Measurements from ENCODE around the gene MEGF10.

The MEGF10 gene

GRCh38 chr5:127337876-127338275 lies 47.3 kb downstream of the MEGF10 start:
- H3K9me3 Mint-ChIP-seq, result no peaks in the 10 kb centered on the region
- peaks cover 10% of the 10 kb centered on the region for H3K4me1 Mint-ChIP-seq
- no peaks in the 10 kb centered on the region for H3K36me3 Mint-ChIP-seq (ENCODE audit: low read depth)
- H3K27me3 Mint-ChIP-seq (ENCODE audit: low read depth), result peaks cover 3% of the 10 kb centered on the region
- H3K4me3 Mint-ChIP-seq, result no peak overlapping the region
- no peak for TF ChIP-seq CTCF (IDR thresholded peaks at IDR 0.05; ENCODE audit: unreplicated experiment in 3 of 3)
- H3K27ac Mint-ChIP-seq, result no peak overlapping the region

DNA sequence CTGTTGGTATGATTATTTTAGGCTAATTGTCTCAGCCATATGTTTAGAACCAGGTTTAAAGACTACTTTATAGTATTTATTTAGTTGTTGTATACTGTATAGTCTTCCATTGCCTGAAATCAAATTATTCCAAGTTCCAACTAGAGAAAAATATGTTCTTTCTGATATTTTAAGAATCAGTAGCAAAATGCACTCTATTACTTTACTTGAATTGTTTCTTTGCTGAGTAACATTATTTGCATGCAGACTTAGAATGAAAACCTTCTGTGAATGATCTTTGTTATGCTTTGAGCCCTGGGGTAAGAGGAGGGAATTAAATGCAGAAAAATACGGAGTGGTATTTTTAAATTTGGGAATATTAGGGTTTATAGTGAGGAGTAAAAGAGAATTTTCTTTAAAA lies 47.9 kb downstream of the MEGF10 start:
- Mint-ChIP-seq H3K4me3 (no peak overlapping the region), H3K27me3 (ENCODE audit: low read depth) (peaks cover 5% of the 10 kb centered on the region), H3K27ac (no peak overlapping the region), H3K9me3 (no peaks in the 10 kb centered on the region), H3K4me1 (peaks cover 10% of the 10 kb centered on the region), H3K36me3 (ENCODE audit: low read depth) (no peaks in the 10 kb centered on the region)
- TF ChIP-seq CTCF (IDR thresholded peaks at IDR 0.05; ENCODE audit: unreplicated experiment in 3 of 3), result no peak

DNA sequence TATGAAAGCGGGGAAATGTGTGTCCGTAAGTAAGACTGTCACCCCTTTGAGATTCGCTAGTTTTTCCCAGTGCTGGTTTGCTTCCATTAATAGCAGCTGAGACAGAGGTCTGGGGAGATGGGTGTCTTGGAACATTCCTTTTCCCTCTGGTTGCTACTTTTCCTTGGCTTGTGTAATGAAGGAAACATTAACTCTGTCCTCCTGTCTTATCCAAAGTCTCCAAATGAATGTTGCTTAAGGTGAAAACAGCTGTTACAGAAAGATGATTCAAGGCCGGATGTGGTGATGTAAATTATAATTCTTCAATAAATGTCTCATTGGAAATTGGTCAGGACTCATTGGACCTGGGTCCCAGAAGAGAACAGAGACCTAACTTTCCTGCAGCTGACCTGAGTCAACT lies 50.0 kb downstream of the MEGF10 start:
- TF ChIP-seq CTCF (IDR thresholded peaks at IDR 0.05; ENCODE audit: unreplicated experiment in 3 of 3), result no peak
- H3K36me3 Mint-ChIP-seq (ENCODE audit: low read depth), result peaks cover 3% of the 10 kb centered on the region
- H3K27ac Mint-ChIP-seq, result no peak overlapping the region
- H3K4me1 Mint-ChIP-seq, result peaks cover 18% of the 10 kb centered on the region
- H3K4me3 Mint-ChIP-seq, result no peak overlapping the region
- peaks cover 4% of the 10 kb centered on the region for H3K27me3 Mint-ChIP-seq (ENCODE audit: low read depth)
- H3K9me3 Mint-ChIP-seq, result no peaks in the 10 kb centered on the region

DNA sequence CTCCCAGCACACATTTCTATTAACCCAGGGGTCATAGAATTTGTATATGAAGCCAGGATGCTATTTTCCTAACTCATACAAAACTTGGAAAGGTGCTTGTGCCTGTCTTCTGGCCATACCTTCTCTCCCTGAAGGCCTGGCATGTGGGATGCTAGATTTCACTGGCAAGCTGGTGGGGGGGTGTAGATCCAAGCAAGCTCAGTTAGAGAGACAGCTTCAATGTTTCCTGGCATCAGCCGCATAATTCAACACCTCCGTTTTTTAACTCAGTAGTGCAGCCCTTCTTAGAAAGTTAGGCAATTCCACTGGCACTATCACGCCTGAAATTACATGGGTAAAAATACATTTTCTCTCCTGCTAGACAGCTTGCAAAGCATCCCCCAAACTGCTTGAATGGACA lies 51.8 kb downstream of the MEGF10 start:
- peaks cover 9% of the 10 kb centered on the region for H3K36me3 Mint-ChIP-seq (ENCODE audit: low read depth)
- no peak overlapping the region for H3K4me3 Mint-ChIP-seq
- H3K4me1 Mint-ChIP-seq, result peaks cover 17% of the 10 kb centered on the region
- H3K27ac Mint-ChIP-seq, result no peak overlapping the region
- peaks cover 4% of the 10 kb centered on the region for H3K27me3 Mint-ChIP-seq (ENCODE audit: low read depth)
- TF ChIP-seq CTCF (IDR thresholded peaks at IDR 0.05; ENCODE audit: unreplicated experiment in 3 of 3), result no peak
- H3K9me3 Mint-ChIP-seq, result no peaks in the 10 kb centered on the region

DNA sequence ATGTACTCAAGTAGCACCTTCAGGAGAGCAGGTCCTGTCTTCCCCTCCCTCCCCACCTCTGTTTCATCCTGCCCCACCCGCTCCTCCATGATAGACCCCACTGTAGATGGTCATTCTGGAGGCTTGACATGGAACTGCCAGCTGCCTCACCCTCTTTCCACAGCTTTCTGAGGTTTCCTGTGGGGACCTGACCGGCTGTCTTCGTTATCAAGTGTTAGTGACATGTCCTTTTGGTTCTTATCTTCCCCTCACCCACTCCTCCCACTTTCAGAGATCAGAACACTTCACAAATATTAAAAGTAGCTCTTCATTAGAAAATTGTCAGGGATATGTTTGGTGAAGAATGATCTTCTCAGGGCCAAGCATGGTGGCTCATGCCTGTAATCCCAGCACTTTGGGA lies 52.7 kb downstream of the MEGF10 start:
- peaks cover 9% of the 10 kb centered on the region for H3K36me3 Mint-ChIP-seq (ENCODE audit: low read depth)
- H3K9me3 Mint-ChIP-seq, result no peaks in the 10 kb centered on the region
- peaks cover 4% of the 10 kb centered on the region for H3K27me3 Mint-ChIP-seq (ENCODE audit: low read depth)
- no peak overlapping the region for H3K27ac Mint-ChIP-seq
- H3K4me1 Mint-ChIP-seq, result peaks cover 8% of the 10 kb centered on the region
- no peak overlapping the region for H3K4me3 Mint-ChIP-seq
- no peak for TF ChIP-seq CTCF (IDR thresholded peaks at IDR 0.05; ENCODE audit: unreplicated experiment in 3 of 3)

DNA sequence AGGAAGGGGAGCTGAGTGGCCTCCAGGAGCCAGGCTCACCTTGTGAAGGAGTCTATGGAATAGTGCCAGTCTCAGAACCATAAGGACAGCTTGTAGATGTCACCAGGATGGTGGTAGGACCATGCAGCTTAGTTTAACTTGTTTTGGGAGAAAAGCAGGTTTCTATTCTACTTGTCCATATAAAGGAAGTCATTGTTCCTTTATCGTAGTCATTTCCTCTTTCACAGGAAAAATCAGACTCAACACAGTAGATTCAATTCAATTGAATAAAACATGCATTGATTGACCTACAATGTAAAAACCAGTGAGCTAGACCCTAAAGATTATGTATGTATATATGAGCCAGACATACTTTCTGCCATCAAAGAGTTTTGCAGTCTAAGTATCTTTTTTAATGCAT lies 53.3 kb downstream of the MEGF10 start:
- no peak for TF ChIP-seq CTCF (IDR thresholded peaks at IDR 0.05; ENCODE audit: unreplicated experiment in 3 of 3)
- Mint-ChIP-seq H3K4me3 (no peak overlapping the region), H3K27me3 (ENCODE audit: low read depth) (peaks cover 4% of the 10 kb centered on the region), H3K36me3 (ENCODE audit: low read depth) (peaks cover 9% of the 10 kb centered on the region), H3K27ac (no peak overlapping the region), H3K9me3 (no peaks in the 10 kb centered on the region), H3K4me1 (peaks cover 8% of the 10 kb centered on the region)

All from nephron (organoid).